ENCODE measurements around the gene KCNC4. TPM values are rescaled to one million over a fixed set of nuclear protein-coding genes. Genes with fewer than 3 reads are reported as not detected.

Gene KCNC4
- total RNA-seq = 1 to 10 TPM; 6.5 to 8.5 (median 7.0) TPM
- polyA plus RNA-seq = 4.1 TPM
- long read RNA-seq, donor 1, full-length matches to known transcripts = 9 of 17 reads
- long read RNA-seq, donor 1, partial matches to known transcripts = 1 of 17 reads
- long read RNA-seq, donor 1, other reads (novel, unspliced or antisense) = 7 of 17 reads
- long read RNA-seq, donor 2, full-length matches to known transcripts = 17 of 19 reads
- long read RNA-seq, donor 2, partial matches to known transcripts = 0 of 19 reads
- long read RNA-seq, donor 2, other reads (novel, unspliced or antisense) = 2 of 19 reads
- long read RNA-seq, donor 3, partial matches to known transcripts = 3 of 11 reads
- long read RNA-seq, donor 3, other reads (novel, unspliced or antisense) = 7 of 11 reads
- long read RNA-seq, donor 4, full-length matches to known transcripts = 14 of 18 reads
- long read RNA-seq, donor 4, partial matches to known transcripts = 2 of 18 reads
- long read RNA-seq, donor 4, other reads (novel, unspliced or antisense) = 2 of 18 reads

- Histone ChIP-seq H3K9me3 (ENCODE audit: control insufficient read depth, low read length) (no peaks in the 10 kb centered on the region), H3K27me3 (ENCODE audit: control insufficient read depth, insufficient read depth) (no peaks in the 10 kb centered on the region), H3K4me1 (ENCODE audit: control insufficient read depth, insufficient read depth, low read length) (peaks cover 4% of the 10 kb centered on the region), H3K27ac (ENCODE audit: low read length) (peak within 1 kb of the TSS; percentile 81), H3K4me3 (ENCODE audit: low read length) (peak within 1 kb of the TSS; percentile 65)
- intact Hi-C loops (cut with DNase I) = loop anchor here (2.0 to 10.0 kb wide), 5 partner anchors 102 to 285 kb away; partner anchors contain the start of gene LAMTOR5 (in 1 of the 4)
- peak; percentile 95 for ATAC-seq
- DNase-seq = peak; percentile 93 to 97 (median 97)
- WGBS = 2% methylated on average over 100 of the region's 103 CpGs
These were observed at the start of gene KCNC4 for GRCh38 chr1:110209715-110210603. TSS of gene KCNC4 (plus strand) at chr1:110210314. CDS start at chr1:110211500, 1,186 bp downstream.

- WGBS = 60% methylated on average over 10 of the region's 10 CpGs
- no peaks in the 10 kb centered on the region for H3K4me1 ChIP-seq (ENCODE audit: control insufficient read depth, insufficient read depth, low read length)
- DNase-seq = no peak
- H3K27me3 ChIP-seq (ENCODE audit: control insufficient read depth, insufficient read depth) = no peaks in the 10 kb centered on the region
- no peak overlapping the region for H3K4me3 ChIP-seq (ENCODE audit: low read length)
- ATAC-seq = no peak
- H3K27ac ChIP-seq (ENCODE audit: low read length) = no peak overlapping the region
- intact Hi-C loops (cut with DNase I) = no loop called here
- no peaks in the 10 kb centered on the region for H3K9me3 ChIP-seq (ENCODE audit: control insufficient read depth, low read length)
These were observed 49.5 kb upstream of the KCNC4 start for GRCh38 chr1:110160538-110161100.

GRCh38 chr1:110161165-110161564 is 48.9 kb upstream of the KCNC4 start:
- no peaks in the 10 kb centered on the region for H3K4me1 ChIP-seq (ENCODE audit: control insufficient read depth, insufficient read depth, low read length)
- no peak overlapping the region for H3K27ac ChIP-seq (ENCODE audit: low read length)
- ATAC-seq (no peak), DNase-seq (no peak)
- no peaks in the 10 kb centered on the region for H3K27me3 ChIP-seq (ENCODE audit: control insufficient read depth, insufficient read depth)
- intact Hi-C loops (cut with DNase I) = no loop called here
- H3K4me3 ChIP-seq (ENCODE audit: low read length) = no peak overlapping the region
- 89% methylated on average over 3 of the region's 3 CpGs for WGBS
- no peaks in the 10 kb centered on the region for H3K9me3 ChIP-seq (ENCODE audit: control insufficient read depth, low read length)

- DNase-seq = no peak
- no peaks in the 10 kb centered on the region for H3K4me1 ChIP-seq (ENCODE audit: control insufficient read depth, insufficient read depth, low read length)
- intact Hi-C loops (cut with DNase I) = no loop called here
- WGBS = 70% methylated on average over 11 of the region's 11 CpGs
- H3K9me3 ChIP-seq (ENCODE audit: control insufficient read depth, low read length) = no peaks in the 10 kb centered on the region
- no peak overlapping the region for H3K27ac ChIP-seq (ENCODE audit: low read length)
- H3K4me3 ChIP-seq (ENCODE audit: low read length) = no peak overlapping the region
- H3K27me3 ChIP-seq (ENCODE audit: control insufficient read depth, insufficient read depth) = no peaks in the 10 kb centered on the region
- no peak for ATAC-seq
These were observed 48.3 kb upstream of the KCNC4 start for GRCh38 chr1:110161849-110162248.

GRCh38 chr1:110163591-110163990 is 46.5 kb upstream of the KCNC4 start:
- Histone ChIP-seq H3K4me3 (ENCODE audit: low read length) (no peak overlapping the region), H3K9me3 (ENCODE audit: control insufficient read depth, low read length) (no peaks in the 10 kb centered on the region), H3K27ac (ENCODE audit: low read length) (no peak overlapping the region), H3K27me3 (ENCODE audit: control insufficient read depth, insufficient read depth) (no peaks in the 10 kb centered on the region), H3K4me1 (ENCODE audit: control insufficient read depth, insufficient read depth, low read length) (no peaks in the 10 kb centered on the region)
- intact Hi-C loops (cut with DNase I) = no loop called here
- 38% methylated on average over 7 of the region's 7 CpGs for WGBS
- ATAC-seq = no peak
- no peak for DNase-seq

GRCh38 chr1:110164725-110165350 is 45.3 kb upstream of the KCNC4 start:
- DNase-seq = no peak
- WGBS = 54% methylated on average over 10 of the region's 10 CpGs
- intact Hi-C loops (cut with DNase I) = no loop called here
- no peaks in the 10 kb centered on the region for H3K4me1 ChIP-seq (ENCODE audit: control insufficient read depth, insufficient read depth, low read length)
- ATAC-seq = no peak
- H3K27ac ChIP-seq (ENCODE audit: low read length) = no peak overlapping the region
- H3K4me3 ChIP-seq (ENCODE audit: low read length) = no peak overlapping the region
- H3K9me3 ChIP-seq (ENCODE audit: control insufficient read depth, low read length) = no peaks in the 10 kb centered on the region
- no peaks in the 10 kb centered on the region for H3K27me3 ChIP-seq (ENCODE audit: control insufficient read depth, insufficient read depth)

GRCh38 chr1:110165761-110166231 is 44.3 kb upstream of the KCNC4 start:
- WGBS = 55% methylated on average over 6 of the region's 6 CpGs
- H3K4me1 ChIP-seq (ENCODE audit: control insufficient read depth, insufficient read depth, low read length) = no peaks in the 10 kb centered on the region
- no peaks in the 10 kb centered on the region for H3K27me3 ChIP-seq (ENCODE audit: control insufficient read depth, insufficient read depth)
- H3K4me3 ChIP-seq (ENCODE audit: low read length) = no peak overlapping the region
- H3K9me3 ChIP-seq (ENCODE audit: control insufficient read depth, low read length) = no peaks in the 10 kb centered on the region
- H3K27ac ChIP-seq (ENCODE audit: low read length) = no peak overlapping the region
- intact Hi-C loops (cut with DNase I) = no loop called here
- no peak for DNase-seq
- ATAC-seq = no peak

- H3K4me1 ChIP-seq (ENCODE audit: control insufficient read depth, insufficient read depth, low read length) = no peaks in the 10 kb centered on the region
- no peaks in the 10 kb centered on the region for H3K27me3 ChIP-seq (ENCODE audit: control insufficient read depth, insufficient read depth)
- no peak overlapping the region for H3K27ac ChIP-seq (ENCODE audit: low read length)
- no peaks in the 10 kb centered on the region for H3K9me3 ChIP-seq (ENCODE audit: control insufficient read depth, low read length)
- WGBS = 86% methylated on average over 11 of the region's 11 CpGs
- intact Hi-C loops (cut with DNase I) = no loop called here
- no peak for DNase-seq
- H3K4me3 ChIP-seq (ENCODE audit: low read length) = no peak overlapping the region
- no peak for ATAC-seq
These were observed 43.3 kb upstream of the KCNC4 start for GRCh38 chr1:110166861-110167260.

GRCh38 chr1:110170766-110171733 is 39.1 kb upstream of the KCNC4 start:
- WGBS = 55% methylated on average over 13 of the region's 13 CpGs
- DNase-seq (no peak), ATAC-seq (no peak)
- intact Hi-C loops (cut with DNase I) = no loop called here
- H3K4me1 ChIP-seq (ENCODE audit: control insufficient read depth, insufficient read depth, low read length) = no peaks in the 10 kb centered on the region
- H3K27ac ChIP-seq (ENCODE audit: low read length) = no peak overlapping the region
- H3K4me3 ChIP-seq (ENCODE audit: low read length) = no peak overlapping the region
- H3K27me3 ChIP-seq (ENCODE audit: control insufficient read depth, insufficient read depth) = no peaks in the 10 kb centered on the region
- no peaks in the 10 kb centered on the region for H3K9me3 ChIP-seq (ENCODE audit: control insufficient read depth, low read length)

GRCh38 chr1:110172001-110172400 is 38.1 kb upstream of the KCNC4 start:
- H3K4me1 ChIP-seq (ENCODE audit: control insufficient read depth, insufficient read depth, low read length) = no peaks in the 10 kb centered on the region
- DNase-seq (no peak), ATAC-seq (no peak)
- no peaks in the 10 kb centered on the region for H3K27me3 ChIP-seq (ENCODE audit: control insufficient read depth, insufficient read depth)
- no peaks in the 10 kb centered on the region for H3K9me3 ChIP-seq (ENCODE audit: control insufficient read depth, low read length)
- intact Hi-C loops (cut with DNase I) = no loop called here
- 85% methylated on average over 10 of the region's 10 CpGs for WGBS
- no peak overlapping the region for H3K4me3 ChIP-seq (ENCODE audit: low read length)
- no peak overlapping the region for H3K27ac ChIP-seq (ENCODE audit: low read length)

Data from right cardiac atrium (tissue), 5 donors.